Measurements from ENCODE around the gene MGAT4A. TPM values are rescaled to one million over a fixed set of nuclear protein-coding genes. Genes with fewer than 3 reads are reported as not detected.

The MGAT4A gene
- total and polyA plus RNA-seq, 2 of the 13 experiments (the other 11 are each of a cell fraction or from before 2014, with no cell fraction given), result 47.2 to 90.9 TPM

- no peak for TF ChIP-seq ZNF674 (CRISPR knock-in tag; IDR thresholded peaks at IDR 0.05; ENCODE audit: low read depth)
- TF ChIP-seq LBX2 (CRISPR knock-in tag; IDR thresholded peaks at IDR 0.05; ENCODE audit: borderline replicate concordance), result no peak
- TF ChIP-seq CBFB (CRISPR knock-in tag; IDR thresholded peaks at IDR 0.05), result no peak
- TF ChIP-seq KDM3A (CRISPR knock-in tag; IDR thresholded peaks at IDR 0.05; ENCODE audit: low read depth), result no peak
- no peak for TF ChIP-seq ZNF616 (CRISPR knock-in tag; IDR thresholded peaks at IDR 0.05; ENCODE audit: low read depth)
- TF ChIP-seq FOXK2 (IDR thresholded peaks at IDR 0.05), result no peak
- TF ChIP-seq ATF2 (CRISPR knock-in tag; IDR thresholded peaks at IDR 0.05), result no peak
- TF ChIP-seq E2F1 (CRISPR knock-in tag; IDR thresholded peaks at IDR 0.05), result no peak
- no peak for TF ChIP-seq PHF21A (CRISPR knock-in tag; IDR thresholded peaks at IDR 0.05)
- no peak for TF ChIP-seq ZNF407 (CRISPR knock-in tag; IDR thresholded peaks at IDR 0.05; ENCODE audit: not compliant biosample characterization)
- no peak for TF ChIP-seq ZNF564 (CRISPR knock-in tag; IDR thresholded peaks at IDR 0.05)
- TF ChIP-seq SALL2 (CRISPR knock-in tag; IDR thresholded peaks at IDR 0.05), result no peak
- TF ChIP-seq SIX1 (CRISPR knock-in tag; IDR thresholded peaks at IDR 0.05; ENCODE audit: borderline replicate concordance), result no peak
- TF ChIP-seq ZIK1 (CRISPR knock-in tag; IDR thresholded peaks at IDR 0.05; ENCODE audit: borderline replicate concordance, low read depth), result no peak
- TF ChIP-seq BRCA1 (CRISPR knock-in tag; IDR thresholded peaks at IDR 0.05), result no peak
- no peak for TF ChIP-seq TBP (CRISPR knock-in tag; IDR thresholded peaks at IDR 0.05)
- TF ChIP-seq ZSCAN5A (CRISPR knock-in tag; IDR thresholded peaks at IDR 0.05; ENCODE audit: borderline replicate concordance), result no peak; the same call in 1 of the 2 replicates
These were observed 81.6 kb downstream of the MGAT4A start (continued) for GRCh38 chr2:98649135-98649991.
